ENCODE data around the gene PAX1.

PAX1 gene

GRCh38 chr20:21729316-21729715 lies 23.9 kb downstream of the PAX1 start:
- no peak for DNase-seq
- TF ChIP-seq GATA1 (IDR thresholded peaks at IDR 0.05; ENCODE audit: low read depth, low read length) = no peak
- TF ChIP-seq POLR2A (IDR thresholded peaks at IDR 0.05; ENCODE audit: low read length) = no peak

GRCh38 chr20:21739161-21739560 lies 33.7 kb downstream of the PAX1 start:
- DNase-seq = no peak
- TF ChIP-seq GATA1 (IDR thresholded peaks at IDR 0.05; ENCODE audit: low read depth, low read length) (no peak), POLR2A (IDR thresholded peaks at IDR 0.05; ENCODE audit: low read length) (no peak)

GRCh38 chr20:21739682-21740081 lies 34.2 kb downstream of the PAX1 start:
- no peak for DNase-seq
- TF ChIP-seq GATA1 (IDR thresholded peaks at IDR 0.05; ENCODE audit: low read depth, low read length) (no peak), POLR2A (IDR thresholded peaks at IDR 0.05; ENCODE audit: low read length) (no peak)

- TF ChIP-seq POLR2A (IDR thresholded peaks at IDR 0.05; ENCODE audit: low read length) = no peak
- TF ChIP-seq GATA1 (IDR thresholded peaks at IDR 0.05; ENCODE audit: low read depth, low read length) = no peak
- no peak for DNase-seq
These were observed 35.8 kb downstream of the PAX1 start for GRCh38 chr20:21741266-21741665.

GRCh38 chr20:21762646-21763045 lies 57.2 kb downstream of the PAX1 start:
- TF ChIP-seq GATA1 (IDR thresholded peaks at IDR 0.05; ENCODE audit: low read depth, low read length) = no peak
- no peak for TF ChIP-seq POLR2A (IDR thresholded peaks at IDR 0.05; ENCODE audit: low read length)
- DNase-seq = no peak

GRCh38 chr20:21767200-21767738 lies 61.8 kb downstream of the PAX1 start:
- DNase-seq = no peak
- no peak for TF ChIP-seq POLR2A (IDR thresholded peaks at IDR 0.05; ENCODE audit: low read length)
- no peak for TF ChIP-seq GATA1 (IDR thresholded peaks at IDR 0.05; ENCODE audit: low read depth, low read length)

- TF ChIP-seq GATA1 (IDR thresholded peaks at IDR 0.05; ENCODE audit: low read depth, low read length) (no peak), POLR2A (IDR thresholded peaks at IDR 0.05; ENCODE audit: low read length) (no peak)
- DNase-seq = peak in 1 of 2 experiments; percentile 1
These were observed 62.3 kb downstream of the PAX1 start for GRCh38 chr20:21767739-21768223.

All from erythroblast (primary cell).